ENCODE data around the gene MAMLD1.

DNA sequence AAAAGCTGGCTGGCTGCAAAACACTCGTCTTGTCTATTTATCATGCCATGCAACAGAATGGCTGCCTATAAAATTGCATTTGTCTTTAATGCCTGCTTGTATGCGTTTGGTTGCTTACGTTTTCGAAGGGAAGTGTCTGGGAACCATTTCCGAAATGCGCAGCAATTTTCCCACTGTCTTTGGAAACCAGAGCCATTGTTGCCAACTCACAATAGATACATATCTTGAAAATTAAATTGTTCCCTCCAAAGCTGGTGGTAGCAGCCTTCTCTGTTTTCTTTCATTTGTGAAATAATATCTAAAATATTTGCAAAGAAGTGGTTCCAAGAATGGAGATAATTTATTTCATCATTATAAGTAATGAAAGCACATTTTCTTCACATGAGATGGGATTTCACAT lies 53.4 kb downstream of the MAMLD1 start:
- TF ChIP-seq POLR2A (IDR thresholded peaks at IDR 0.05) (no peak), CTCF (IDR thresholded peaks at IDR 0.05) (no peak)
